ENCODE data around the gene ISOC2. TPM values are rescaled to one million over a fixed set of nuclear protein-coding genes. Genes with fewer than 3 reads are reported as not detected.

The ISOC2 gene
- total RNA-seq, 2 experiments from 2014 or later, result 31.9 to 32.1 TPM

DNA sequence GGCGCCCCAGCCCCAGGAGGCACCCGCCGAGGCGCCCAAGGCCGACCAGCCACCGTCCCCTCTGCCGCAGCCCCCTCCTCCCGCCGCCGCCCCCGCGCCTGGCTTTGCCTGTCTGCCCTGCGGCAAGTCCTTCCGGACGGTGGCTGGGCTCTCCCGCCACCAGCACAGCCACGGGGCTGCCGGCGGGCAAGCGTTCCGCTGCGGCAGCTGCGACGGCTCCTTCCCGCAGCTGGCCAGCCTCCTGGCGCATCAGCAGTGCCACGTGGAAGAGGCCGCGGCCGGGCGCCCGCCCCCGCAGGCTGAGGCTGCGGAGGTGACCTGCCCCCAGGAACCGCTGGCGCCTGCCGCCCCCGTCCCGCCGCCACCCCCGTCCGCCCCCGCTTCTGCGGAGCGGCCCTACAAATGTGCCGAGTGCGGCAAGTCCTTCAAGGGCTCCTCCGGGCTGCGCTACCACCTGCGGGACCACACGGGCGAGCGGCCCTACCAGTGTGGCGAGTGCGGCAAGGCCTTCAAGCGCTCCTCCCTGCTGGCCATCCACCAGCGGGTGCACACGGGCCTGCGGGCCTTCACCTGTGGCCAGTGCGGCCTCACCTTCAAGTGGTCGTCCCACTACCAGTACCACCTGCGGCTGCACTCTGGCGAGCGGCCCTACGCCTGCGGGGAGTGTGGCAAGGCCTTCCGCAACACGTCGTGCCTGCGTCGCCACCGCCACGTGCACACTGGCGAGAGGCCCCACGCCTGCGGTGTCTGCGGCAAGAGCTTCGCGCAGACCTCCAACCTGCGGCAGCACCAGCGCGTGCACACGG, 20.9 kb upstream of the ISOC2 start:
- Mint-ChIP-seq H3K9me3 (ENCODE audit: insufficient read depth) (no peaks in the 10 kb centered on the region), H3K27me3 (ENCODE audit: low read depth) (no peaks in the 10 kb centered on the region), H3K4me1 (ENCODE audit: low read depth) (peaks cover 35% of the 10 kb centered on the region), H3K4me3 (no peak overlapping the region), H3K27ac (no peak overlapping the region), H3K36me3 (ENCODE audit: low read depth) (peaks cover 2% of the 10 kb centered on the region)
- DNase-seq, result no peak
- ChIA-PET CTCF (no interaction called here), POLR2A (no interaction called here)
- no peak for ATAC-seq

DNA sequence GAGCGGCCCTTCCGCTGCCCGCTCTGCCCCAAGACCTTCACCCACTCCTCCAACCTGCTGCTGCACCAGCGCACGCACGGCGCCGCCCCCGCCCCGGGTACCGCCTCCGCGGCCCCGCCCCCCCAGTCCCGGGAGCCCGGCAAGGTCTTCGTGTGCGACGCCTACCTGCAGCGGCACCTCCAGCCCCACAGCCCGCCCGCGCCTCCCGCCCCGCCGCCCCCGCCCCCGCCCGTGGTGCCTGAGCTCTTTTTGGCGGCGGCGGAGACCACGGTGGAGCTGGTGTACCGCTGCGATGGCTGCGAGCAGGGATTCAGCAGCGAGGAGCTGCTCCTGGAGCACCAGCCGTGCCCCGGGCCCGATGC, 20.3 kb upstream of the ISOC2 start:
- POLR2A ChIA-PET, result no interaction called here
- H3K27me3 Mint-ChIP-seq (ENCODE audit: low read depth), result no peaks in the 10 kb centered on the region
- H3K9me3 Mint-ChIP-seq (ENCODE audit: insufficient read depth), result no peaks in the 10 kb centered on the region
- CTCF ChIA-PET, result no interaction called here
- peaks cover 34% of the 10 kb centered on the region for H3K4me1 Mint-ChIP-seq (ENCODE audit: low read depth)
- DNase-seq, result no peak
- no peak overlapping the region for H3K27ac Mint-ChIP-seq
- no peak overlapping the region for H3K4me3 Mint-ChIP-seq
- H3K36me3 Mint-ChIP-seq (ENCODE audit: low read depth), result peaks cover 2% of the 10 kb centered on the region
- ATAC-seq, result no peak

DNA sequence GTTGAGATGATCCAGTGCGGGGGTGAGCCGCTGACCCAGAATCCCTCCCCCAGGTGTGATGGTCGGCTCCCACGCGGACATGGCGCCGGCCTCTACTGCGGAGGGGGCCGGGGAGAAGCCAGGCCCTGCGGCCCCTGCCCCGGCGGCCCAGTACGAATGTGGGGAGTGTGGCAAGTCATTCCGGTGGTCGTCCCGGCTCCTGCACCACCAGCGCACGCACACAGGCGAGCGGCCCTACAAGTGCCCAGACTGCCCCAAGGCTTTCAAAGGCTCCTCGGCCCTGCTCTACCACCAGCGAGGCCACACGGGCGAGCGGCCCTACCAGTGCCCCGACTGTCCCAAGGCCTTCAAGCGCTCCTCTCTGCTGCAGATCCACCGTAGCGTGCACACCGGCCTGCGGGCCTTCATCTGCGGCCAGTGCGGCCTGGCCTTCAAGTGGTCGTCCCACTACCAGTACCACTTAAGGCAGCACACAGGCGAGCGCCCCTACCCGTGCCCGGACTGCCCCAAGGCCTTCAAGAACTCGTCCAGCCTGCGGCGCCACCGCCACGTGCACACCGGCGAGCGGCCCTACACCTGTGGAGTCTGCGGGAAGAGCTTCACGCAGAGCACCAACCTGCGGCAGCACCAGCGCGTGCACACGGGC, 19.8 kb upstream of the ISOC2 start:
- H3K36me3 Mint-ChIP-seq (ENCODE audit: low read depth), result peaks cover 2% of the 10 kb centered on the region
- POLR2A ChIA-PET, result no interaction called here
- DNase-seq (no peak), ATAC-seq (no peak)
- peaks cover 34% of the 10 kb centered on the region for H3K4me1 Mint-ChIP-seq (ENCODE audit: low read depth)
- no peak overlapping the region for H3K4me3 Mint-ChIP-seq
- no peaks in the 10 kb centered on the region for H3K27me3 Mint-ChIP-seq (ENCODE audit: low read depth)
- H3K27ac Mint-ChIP-seq, result no peak overlapping the region
- CTCF ChIA-PET, result no interaction called here
- H3K9me3 Mint-ChIP-seq (ENCODE audit: insufficient read depth), result no peaks in the 10 kb centered on the region

- no peak for DNase-seq
- no peaks in the 10 kb centered on the region for H3K9me3 Mint-ChIP-seq (ENCODE audit: insufficient read depth)
- ATAC-seq, result no peak
- peaks cover 2% of the 10 kb centered on the region for H3K36me3 Mint-ChIP-seq (ENCODE audit: low read depth)
- no peaks in the 10 kb centered on the region for H3K27me3 Mint-ChIP-seq (ENCODE audit: low read depth)
- POLR2A ChIA-PET, result no interaction called here
- no peak overlapping the region for H3K4me3 Mint-ChIP-seq
- H3K4me1 Mint-ChIP-seq (ENCODE audit: low read depth), result peaks cover 43% of the 10 kb centered on the region
- H3K27ac Mint-ChIP-seq, result peak overlapping the region; percentile 27
- CTCF ChIA-PET, result interaction anchor here (1.7 kb wide), 1 partner anchor 12 kb away, joined by 8 read pairs; no protein-coding TSS in a partner anchor
Observed at GRCh38 chr19:55479451-55480230, 18.2 kb upstream of the ISOC2 start.

DNA sequence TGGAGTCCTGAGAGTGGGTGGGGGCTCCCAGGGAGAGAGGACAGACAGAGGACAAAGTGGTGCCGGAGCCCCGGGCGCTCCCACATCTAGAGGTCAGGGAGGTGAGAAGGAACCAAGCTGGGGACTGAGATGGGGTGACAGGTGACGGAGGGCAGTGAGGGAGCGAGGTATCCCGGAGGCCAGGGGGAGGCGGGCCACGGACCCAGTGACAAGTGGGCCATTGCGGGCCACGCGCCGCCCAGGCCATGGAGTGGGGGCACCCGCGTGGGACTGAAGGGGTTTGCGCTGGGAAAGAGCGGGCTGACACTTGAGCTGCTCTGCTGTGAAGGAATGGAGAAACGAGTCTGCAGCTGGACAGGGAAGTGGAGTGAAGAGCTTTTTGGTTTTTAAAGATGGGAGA, 17.6 kb upstream of the ISOC2 start:
- DNase-seq, result no peak
- peaks cover 45% of the 10 kb centered on the region for H3K4me1 Mint-ChIP-seq (ENCODE audit: low read depth)
- ATAC-seq, result no peak
- H3K27me3 Mint-ChIP-seq (ENCODE audit: low read depth), result no peaks in the 10 kb centered on the region
- no peak overlapping the region for H3K27ac Mint-ChIP-seq
- CTCF ChIA-PET, result interaction anchor here (1.7 kb wide), 1 partner anchor 12 kb away, joined by 8 read pairs; no protein-coding TSS in a partner anchor
- no peaks in the 10 kb centered on the region for H3K9me3 Mint-ChIP-seq (ENCODE audit: insufficient read depth)
- H3K4me3 Mint-ChIP-seq, result no peak overlapping the region
- POLR2A ChIA-PET, result no interaction called here
- H3K36me3 Mint-ChIP-seq (ENCODE audit: low read depth), result peaks cover 2% of the 10 kb centered on the region

DNA sequence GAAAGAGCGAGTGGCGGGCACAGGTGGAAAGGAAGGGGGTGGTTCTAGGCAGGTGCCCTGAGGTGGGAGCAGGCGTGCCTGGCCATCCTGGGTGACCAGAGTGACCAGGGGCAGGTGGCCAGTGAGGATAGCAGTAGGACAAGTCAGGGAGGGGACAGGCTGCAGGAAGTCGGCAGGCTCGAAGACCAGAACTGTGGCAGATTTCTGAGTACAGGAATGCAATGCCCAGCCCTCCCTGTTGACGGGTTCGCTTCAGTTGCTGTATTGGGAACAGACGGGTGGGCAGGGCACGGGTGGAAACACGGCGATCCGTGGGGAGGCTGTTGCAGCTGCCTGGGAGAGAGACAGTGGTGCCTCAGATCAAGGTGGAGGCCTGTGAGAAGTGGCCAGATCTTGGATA, 16.9 kb upstream of the ISOC2 start:
- Mint-ChIP-seq H3K27ac (no peak overlapping the region), H3K4me1 (ENCODE audit: low read depth) (peaks cover 45% of the 10 kb centered on the region), H3K4me3 (peak overlapping the region; percentile 91), H3K36me3 (ENCODE audit: low read depth) (peaks cover 2% of the 10 kb centered on the region), H3K9me3 (ENCODE audit: insufficient read depth) (no peaks in the 10 kb centered on the region), H3K27me3 (ENCODE audit: low read depth) (no peaks in the 10 kb centered on the region)
- ATAC-seq (no peak), DNase-seq (no peak)
- ChIA-PET POLR2A (no interaction called here), CTCF (interaction anchor here (1.7 to 6.1 kb wide), 2 partner anchors 11 to 26 kb away, joined by 8 to 48 read pairs; no protein-coding TSS in a partner anchor)

DNA sequence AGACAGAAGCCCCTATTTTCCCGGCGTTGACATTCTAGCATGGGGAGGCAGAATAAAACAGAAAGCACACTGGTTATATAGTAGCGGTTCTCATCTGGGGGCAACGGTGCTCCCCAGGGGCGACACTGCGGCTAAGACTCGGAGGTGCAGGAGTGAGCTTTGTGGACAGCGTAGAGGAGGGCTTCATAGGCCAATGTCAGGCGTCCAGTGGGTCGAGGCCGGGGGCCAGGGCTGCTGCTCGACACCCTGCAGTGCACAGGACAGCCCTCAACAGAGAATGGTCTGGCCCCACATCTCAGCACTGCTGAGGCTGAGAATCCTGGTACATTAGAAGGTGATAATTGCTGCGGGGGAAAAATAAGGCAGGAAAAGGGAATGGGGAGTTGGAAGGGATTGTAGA, 16.5 kb upstream of the ISOC2 start:
- ChIA-PET CTCF (interaction anchor here (6.1 kb wide), 1 partner anchor 26 kb away, joined by 48 read pairs; no protein-coding TSS in a partner anchor), POLR2A (no interaction called here)
- H3K27me3 Mint-ChIP-seq (ENCODE audit: low read depth), result no peaks in the 10 kb centered on the region
- no peaks in the 10 kb centered on the region for H3K9me3 Mint-ChIP-seq (ENCODE audit: insufficient read depth)
- H3K27ac Mint-ChIP-seq, result peak overlapping the region; percentile 21
- ATAC-seq (no peak), DNase-seq (no peak)
- peak overlapping the region; percentile 91 for H3K4me3 Mint-ChIP-seq
- peaks cover 2% of the 10 kb centered on the region for H3K36me3 Mint-ChIP-seq (ENCODE audit: low read depth)
- H3K4me1 Mint-ChIP-seq (ENCODE audit: low read depth), result peaks cover 45% of the 10 kb centered on the region

GRCh38 chr19:55476100-55476775, 14.8 kb upstream of the ISOC2 start, which contains the start of gene ZNF628:
ZNF628 (plus strand) TSS chr19:55476617; CDS start chr19:55479911, 3,294 bp downstream.
- CTCF ChIA-PET, result interaction anchor here (0.8 to 6.1 kb wide), 10 partner anchors 9 to 315 kb away, joined by 3 to 48 read pairs (median 4); partner anchors contain the start of genes HSPBP1, NAT14, ZNF784 and ZNF865
- H3K4me1 Mint-ChIP-seq (ENCODE audit: low read depth), result peaks cover 45% of the 10 kb centered on the region
- no peaks in the 10 kb centered on the region for H3K9me3 Mint-ChIP-seq (ENCODE audit: insufficient read depth)
- no peaks in the 10 kb centered on the region for H3K27me3 Mint-ChIP-seq (ENCODE audit: low read depth)
- H3K36me3 Mint-ChIP-seq (ENCODE audit: low read depth), result peaks cover 2% of the 10 kb centered on the region
- ATAC-seq (peak; percentile 92), DNase-seq (peak; percentile 99)
- POLR2A ChIA-PET, result interaction anchor here (0.7 to 2.6 kb wide), 9 partner anchors 8 to 272 kb away, joined by 3 to 12 read pairs (median 3); partner anchors contain the start of genes FIZ1, ISOC2, NAT14 and PPP6R1
- H3K4me3 Mint-ChIP-seq, result peak within 1 kb of the TSS; percentile 91
- peak within 1 kb of the TSS; percentile 94 for H3K27ac Mint-ChIP-seq

- DNase-seq (no peak), ATAC-seq (no peak)
- ChIA-PET CTCF (interaction anchor here (1.0 to 6.1 kb wide), 3 partner anchors 21 to 334 kb away, joined by 3 to 48 read pairs (median 3); no protein-coding TSS in a partner anchor), POLR2A (interaction anchor here (2.6 kb wide), 1 partner anchor 11 kb away, joined by 12 read pairs; the partner anchor contains the start of gene NAT14)
- H3K4me3 Mint-ChIP-seq, result peak overlapping the region; percentile 22
- peaks cover 2% of the 10 kb centered on the region for H3K36me3 Mint-ChIP-seq (ENCODE audit: low read depth)
- H3K9me3 Mint-ChIP-seq (ENCODE audit: insufficient read depth), result no peaks in the 10 kb centered on the region
- peaks cover 40% of the 10 kb centered on the region for H3K4me1 Mint-ChIP-seq (ENCODE audit: low read depth)
- H3K27ac Mint-ChIP-seq, result no peak overlapping the region
- H3K27me3 Mint-ChIP-seq (ENCODE audit: low read depth), result no peaks in the 10 kb centered on the region
Observed at GRCh38 chr19:55474269-55475265, 13.1 kb upstream of the ISOC2 start.

- POLR2A ChIA-PET, result no interaction called here
Observed at GRCh38 chr19:55473225-55474012, 12.0 kb upstream of the ISOC2 start.

More at GRCh38 chr19:55473225-55474012, 12.0 kb upstream of the ISOC2 start:
- CTCF ChIA-PET, result interaction anchor here (1.0 to 6.1 kb wide), 3 partner anchors 20 to 333 kb away, joined by 3 to 48 read pairs (median 3); no protein-coding TSS in a partner anchor
- no peak for ATAC-seq
- no peaks in the 10 kb centered on the region for H3K27me3 Mint-ChIP-seq (ENCODE audit: low read depth)
- peaks cover 28% of the 10 kb centered on the region for H3K4me1 Mint-ChIP-seq (ENCODE audit: low read depth)
- DNase-seq, result no peak
- no peaks in the 10 kb centered on the region for H3K9me3 Mint-ChIP-seq (ENCODE audit: insufficient read depth)
- H3K27ac Mint-ChIP-seq, result no peak overlapping the region
- no peaks in the 10 kb centered on the region for H3K36me3 Mint-ChIP-seq (ENCODE audit: low read depth)
- no peak overlapping the region for H3K4me3 Mint-ChIP-seq

Measured in activated CD8-positive, alpha-beta T cell treated with anti-CD3 and anti-CD28 coated beads, Interleukin-2, amount 10 ng/mL, durations not matched to agents 7 days and 5 days (primary cell).